Keratinocyte (primary cell): Measurements from ENCODE around the gene LYPD8. TPM values are rescaled to one million over a fixed set of nuclear protein-coding genes. Genes with fewer than 3 reads are reported as not detected.

Experiments used
- DNase-seq: peaks from one replicate; pipeline ENCODE4 v3.0.0-alpha.2; 2011; ENCODE audit warnings: low read depth, missing footprints, low spot score
- FAIRE-seq: peaks from 2 replicates; lab custom pipeline; 2011; peaks lifted over from hg19 to GRCh38; lab: Jason Lieb, UNC
- H2AFZ ChIP-seq: 2 replicates; pipeline ENCODE4 v1.6.0; 2012; ENCODE audit warnings: low read length, control low read depth, inconsistent platforms; ENCODE audit not compliant: control insufficient read depth
- H3K27ac ChIP-seq: 2 replicates; pipeline ENCODE4 v1.5.1; 2011; ENCODE audit warnings: low read length; ENCODE audit not compliant: control insufficient read depth, insufficient read depth
- H3K27me3 ChIP-seq: 3 replicates; pipeline ENCODE4 v1.6.0; 2011; ENCODE audit warnings: low read length; ENCODE audit not compliant: control insufficient read depth, insufficient read depth; ENCODE audit errors: extremely low read depth
- H3K36me3 ChIP-seq, 2 experiments: 2 replicates in 1 of 2; 3 replicates in 1 of 2; pipeline ENCODE4 v1.5.1; 2011; ENCODE audit warnings: low read length in 2 of 2, mild to moderate bottlenecking in 1 of 2; ENCODE audit not compliant: control insufficient read depth in 2 of 2, insufficient read depth in 2 of 2; ENCODE audit errors: extremely low read depth in 1 of 2
- H3K4me1 ChIP-seq: 3 replicates; pipeline ENCODE4 v1.5.1; 2011; ENCODE audit warnings: low read length; ENCODE audit not compliant: control insufficient read depth, insufficient read depth; ENCODE audit errors: extremely low read depth
- H3K4me2 ChIP-seq: 3 replicates; pipeline ENCODE4 v1.6.0; 2011; ENCODE audit warnings: low read depth, low read length; ENCODE audit not compliant: control insufficient read depth, insufficient read depth; ENCODE audit errors: extremely low read depth
- H3K4me3 ChIP-seq, 3 experiments: fragments of 200-600 bp in 1 of 3; sonication (generic) in 1 of 3; 2 replicates in 2 of 3; 3 replicates in 1 of 3; pipeline ENCODE4 v1.5.1; 2011 to 2016; ENCODE audit warnings: low read length in 3 of 3, mild to moderate bottlenecking in 3 of 3, control low read depth in 2 of 3, inconsistent platforms in 1 of 3, low read depth in 1 of 3, mixed read lengths in 1 of 3, mixed run types in 1 of 3, moderate library complexity in 1 of 3; ENCODE audit not compliant: control insufficient read depth in 2 of 3, insufficient read depth in 2 of 3; ENCODE audit errors: extremely low read depth in 1 of 3
- H3K79me2 ChIP-seq: 2 replicates; pipeline ENCODE4 v1.6.0; 2012; ENCODE audit warnings: low read length; ENCODE audit not compliant: control insufficient read depth, insufficient read depth
- H3K9ac ChIP-seq: 3 replicates; pipeline ENCODE4 v1.6.0; 2011; ENCODE audit warnings: low read length; ENCODE audit not compliant: control insufficient read depth, insufficient read depth; ENCODE audit errors: extremely low read depth
- H3K9me1 ChIP-seq: 3 replicates; pipeline ENCODE4 v1.6.0; 2011; ENCODE audit warnings: low read length; ENCODE audit not compliant: control insufficient read depth, insufficient read depth; ENCODE audit errors: extremely low read depth
- H3K9me3 ChIP-seq: 2 replicates; pipeline ENCODE4 v1.5.1; 2012; ENCODE audit warnings: low read depth, low read length; ENCODE audit not compliant: control insufficient read depth
- H4K20me1 ChIP-seq: 3 replicates; pipeline ENCODE4 v1.6.0; 2011; ENCODE audit warnings: low read length; ENCODE audit not compliant: control insufficient read depth, insufficient read depth; ENCODE audit errors: extremely low read depth
- CTCF ChIP-seq, 3 experiments: IDR thresholded peaks in 1 of 3; conservative IDR thresholded peaks in 1 of 3; optimal IDR thresholded peaks in 1 of 3; 2 replicates in 2 of 3; 3 replicates in 1 of 3; pipeline versions ENCODE3 to v1.5.1; 2011; ENCODE audit warnings: low read length in 3 of 3, mild to moderate bottlenecking in 3 of 3, moderate library complexity in 2 of 3, control low read depth in 1 of 3, inconsistent platforms in 1 of 3; ENCODE audit not compliant: insufficient read depth in 2 of 3; ENCODE audit errors: extremely low read depth in 1 of 3
- EZH2 ChIP-seq: IDR thresholded peaks from one replicate; pipeline ENCODE4 v1.6.1; 2012; ENCODE audit warnings: inconsistent platforms, mild to moderate bottlenecking, low read length, moderate library complexity
- dilution Hi-C: fragments of 300-500 bp; cut with MboI; formaldehyde crosslinking; loops from one replicate; pipeline ENCODE4 v1.7.0; 2020; ENCODE audit warnings: low sequenced_read_pairs; ENCODE audit not compliant: extremely low pct_ligation_motif_present
- polyA plus RNA-seq, 5 experiments: library from polyadenylated mRNA; depleted of rRNA in 3 of 5; stranded (reverse) in 3 of 5; stranded (forward) in 1 of 5; unstranded in 1 of 5; fragments of >200 nt; gene quantifications; 1 replicate in 1 of 5; 2 replicates in 3 of 5; 3 replicates in 1 of 5; pipeline versions ENCODE4 v1.2.1 to v1.2.3, GENCODE V29; 2011 to 2012; ENCODE audit warnings: missing spikeins in 2 of 5, low read depth in 1 of 5, low replicate concordance in 1 of 5

LYPD8 gene
- polyA plus RNA-seq, 1 donor (not counting 4 experiments of a cell fraction or from before 2014, with no cell fraction given): not detected

DNA sequence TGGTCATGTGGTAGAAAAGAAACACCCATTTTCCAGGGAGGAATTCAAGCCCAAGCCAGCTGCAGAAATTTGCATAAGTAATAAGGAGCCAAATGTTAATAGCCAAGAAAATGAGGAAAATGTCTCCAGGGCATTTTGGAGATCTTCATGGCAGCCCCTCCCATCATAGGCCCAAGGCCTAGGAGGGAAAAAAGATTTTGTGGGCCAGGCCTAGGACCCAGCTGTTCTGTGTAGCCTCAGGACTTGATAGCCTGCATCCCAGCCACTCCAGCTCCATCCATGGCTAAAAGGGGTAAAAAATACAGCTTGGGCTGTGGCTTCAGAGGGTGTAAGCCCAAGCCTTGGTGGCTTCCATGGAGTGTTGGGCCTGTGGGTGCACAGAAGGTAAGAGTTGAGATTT is 21.4 kb upstream of the LYPD8 start:
- Histone ChIP-seq H3K4me3 (no peak overlapping the region), H3K9me1 (no peaks in the 10 kb centered on the region), H3K27ac (no peak overlapping the region), H3K79me2 (no peaks in the 10 kb centered on the region), H3K27me3 (no peaks in the 10 kb centered on the region), H3K9ac (no peak overlapping the region), H4K20me1 (no peaks in the 10 kb centered on the region), H3K9me3 (no peaks in the 10 kb centered on the region), H2AFZ (no peak overlapping the region), H3K4me2 (no peak overlapping the region), H3K4me1 (no peaks in the 10 kb centered on the region), H3K36me3 (no peaks in the 10 kb centered on the region)
- dilution Hi-C loops: no loop called here
- TF ChIP-seq EZH2: no peak
- no peak for TF ChIP-seq CTCF (optimal IDR thresholded peaks at IDR 0.05 in 1 of 3, IDR thresholded peaks at IDR 0.05 in 1 of 3, conservative IDR thresholded peaks at IDR 0.05 in 1 of 3; ENCODE audit: extremely low read depth in 1 of 3, insufficient read depth in 2 of 3, low read length in 3 of 3)
- FAIRE-seq (no peak), DNase-seq (no peak)

DNA sequence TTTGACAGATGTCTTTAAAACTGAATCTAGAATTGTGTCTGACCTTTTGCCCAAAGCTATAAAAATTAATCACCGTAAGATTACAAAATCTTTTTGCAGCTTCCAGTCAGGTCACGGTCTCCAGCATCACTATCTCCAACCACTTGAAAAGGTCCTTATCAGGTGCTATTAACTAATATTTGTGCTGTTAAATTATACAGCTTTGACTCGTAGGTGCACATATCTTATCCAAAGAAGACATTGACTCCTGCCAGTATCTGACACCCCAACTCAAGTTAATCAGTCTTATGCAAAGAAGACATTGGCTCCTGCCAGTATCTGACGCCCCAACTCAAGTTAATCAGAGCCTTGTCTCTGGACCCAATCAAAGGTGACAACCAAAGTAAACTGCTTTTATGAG is 19.9 kb upstream of the LYPD8 start:
- Histone ChIP-seq H4K20me1 (no peaks in the 10 kb centered on the region), H3K9me1 (no peaks in the 10 kb centered on the region), H3K36me3 (no peaks in the 10 kb centered on the region), H3K4me1 (no peaks in the 10 kb centered on the region), H2AFZ (no peak overlapping the region), H3K27me3 (no peaks in the 10 kb centered on the region), H3K27ac (no peak overlapping the region), H3K9ac (no peak overlapping the region), H3K4me2 (no peak overlapping the region), H3K79me2 (no peaks in the 10 kb centered on the region), H3K4me3 (no peak overlapping the region), H3K9me3 (no peaks in the 10 kb centered on the region)
- no peak for FAIRE-seq
- dilution Hi-C loops: no loop called here
- DNase-seq: no peak
- TF ChIP-seq EZH2: no peak
- TF ChIP-seq CTCF (optimal IDR thresholded peaks at IDR 0.05 in 1 of 3, IDR thresholded peaks at IDR 0.05 in 1 of 3, conservative IDR thresholded peaks at IDR 0.05 in 1 of 3; ENCODE audit: extremely low read depth in 1 of 3, insufficient read depth in 2 of 3, low read length in 3 of 3): no peak
